Tibial nerve (tissue), 4 donors: ENCODE results near the gene ATE1.

Experiments
- EP300 ChIP-seq, 2 donors: sonication (generic); formaldehyde crosslinking; IDR thresholded peaks; one replicate each; pipeline ENCODE4 v1.6.1; 2017; ENCODE audit warnings: antibody characterized with exemption in 2 of 2, mild to moderate bottlenecking in 1 of 2
- POLR2A ChIP-seq, 2 donors: fragments of 450-650 bp; IDR thresholded peaks; one replicate each; pipeline ENCODE4 v1.6.1; 2017; ENCODE audit warnings: antibody characterized with exemption in 2 of 2, mild to moderate bottlenecking in 2 of 2, moderate library complexity in 2 of 2
- TF ChIP-seq, protein P1 (sequence below), 5 experiments: fragments of 200-600 bp in 3 of 5; fragments of 450-650 bp in 2 of 5; sonication (generic) in 3 of 5; IDR thresholded peaks; one replicate each; pipeline ENCODE4 v1.5.1; 2016 to 2019; ENCODE audit warnings: antibody characterized with exemption in 5 of 5, mild to moderate bottlenecking in 3 of 5, moderate library complexity in 2 of 5

DNA sequence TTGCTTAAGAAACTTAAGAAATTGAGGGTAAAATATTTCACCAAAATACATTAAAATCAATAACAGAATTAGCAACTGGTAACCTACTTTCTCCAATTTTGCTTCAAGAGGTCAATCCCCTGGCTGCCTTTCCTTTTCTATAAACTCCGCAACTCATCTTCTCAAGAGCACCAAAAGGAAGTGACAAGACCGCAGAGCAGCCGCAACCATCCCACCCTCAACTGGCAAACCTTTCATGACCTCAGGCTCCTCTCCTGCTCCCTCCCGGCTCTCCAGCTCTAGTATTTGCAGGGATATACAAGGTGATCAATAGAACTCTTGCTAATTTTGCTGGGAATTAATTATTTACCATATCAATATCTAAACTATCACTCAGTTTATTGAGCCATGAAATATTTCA is 88.9 kb downstream of the ATE1 start:
- TF ChIP-seq, protein P1, sequence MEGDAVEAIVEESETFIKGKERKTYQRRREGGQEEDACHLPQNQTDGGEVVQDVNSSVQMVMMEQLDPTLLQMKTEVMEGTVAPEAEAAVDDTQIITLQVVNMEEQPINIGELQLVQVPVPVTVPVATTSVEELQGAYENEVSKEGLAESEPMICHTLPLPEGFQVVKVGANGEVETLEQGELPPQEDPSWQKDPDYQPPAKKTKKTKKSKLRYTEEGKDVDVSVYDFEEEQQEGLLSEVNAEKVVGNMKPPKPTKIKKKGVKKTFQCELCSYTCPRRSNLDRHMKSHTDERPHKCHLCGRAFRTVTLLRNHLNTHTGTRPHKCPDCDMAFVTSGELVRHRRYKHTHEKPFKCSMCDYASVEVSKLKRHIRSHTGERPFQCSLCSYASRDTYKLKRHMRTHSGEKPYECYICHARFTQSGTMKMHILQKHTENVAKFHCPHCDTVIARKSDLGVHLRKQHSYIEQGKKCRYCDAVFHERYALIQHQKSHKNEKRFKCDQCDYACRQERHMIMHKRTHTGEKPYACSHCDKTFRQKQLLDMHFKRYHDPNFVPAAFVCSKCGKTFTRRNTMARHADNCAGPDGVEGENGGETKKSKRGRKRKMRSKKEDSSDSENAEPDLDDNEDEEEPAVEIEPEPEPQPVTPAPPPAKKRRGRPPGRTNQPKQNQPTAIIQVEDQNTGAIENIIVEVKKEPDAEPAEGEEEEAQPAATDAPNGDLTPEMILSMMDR (IDR thresholded peaks at IDR 0.05), result no peak
- no peak for TF ChIP-seq POLR2A (IDR thresholded peaks at IDR 0.05)
- no peak for TF ChIP-seq EP300 (IDR thresholded peaks at IDR 0.05)
